Measurements from ENCODE around the gene GLRX.

GRCh38 chr5:95843733-95844223 is 21.3 kb upstream of the GLRX start:
- TF ChIP-seq MAFK (IDR thresholded peaks at IDR 0.05; ENCODE audit: partially characterized antibody) (no peak), RFX5 (IDR thresholded peaks at IDR 0.05) (no peak), EHF (CRISPR knock-in tag; IDR thresholded peaks at IDR 0.05) (no peak)

All from A549 (cell line).